ENCODE measurements around the gene CCDC134.

DNA sequence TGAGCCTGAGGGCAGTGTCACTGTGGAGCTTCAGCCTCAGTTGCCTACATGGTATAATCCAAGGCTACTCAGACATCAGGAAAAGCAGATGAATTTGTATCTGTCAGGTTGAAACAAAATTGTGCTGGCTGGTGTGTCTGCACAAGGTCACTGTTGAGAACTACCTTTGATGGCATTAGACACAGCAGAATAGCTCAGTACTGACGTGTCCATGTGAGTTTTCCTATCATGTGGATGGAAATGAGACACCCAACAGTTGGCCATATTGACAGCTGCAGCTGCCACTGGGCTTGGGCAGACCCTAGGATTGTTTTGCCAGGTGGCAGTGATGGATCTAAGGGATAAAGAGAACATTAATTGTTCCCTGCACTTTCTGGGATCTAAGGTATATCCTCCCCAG is 15.8 kb downstream of the CCDC134 start:
- TF ChIP-seq, protein P1, sequence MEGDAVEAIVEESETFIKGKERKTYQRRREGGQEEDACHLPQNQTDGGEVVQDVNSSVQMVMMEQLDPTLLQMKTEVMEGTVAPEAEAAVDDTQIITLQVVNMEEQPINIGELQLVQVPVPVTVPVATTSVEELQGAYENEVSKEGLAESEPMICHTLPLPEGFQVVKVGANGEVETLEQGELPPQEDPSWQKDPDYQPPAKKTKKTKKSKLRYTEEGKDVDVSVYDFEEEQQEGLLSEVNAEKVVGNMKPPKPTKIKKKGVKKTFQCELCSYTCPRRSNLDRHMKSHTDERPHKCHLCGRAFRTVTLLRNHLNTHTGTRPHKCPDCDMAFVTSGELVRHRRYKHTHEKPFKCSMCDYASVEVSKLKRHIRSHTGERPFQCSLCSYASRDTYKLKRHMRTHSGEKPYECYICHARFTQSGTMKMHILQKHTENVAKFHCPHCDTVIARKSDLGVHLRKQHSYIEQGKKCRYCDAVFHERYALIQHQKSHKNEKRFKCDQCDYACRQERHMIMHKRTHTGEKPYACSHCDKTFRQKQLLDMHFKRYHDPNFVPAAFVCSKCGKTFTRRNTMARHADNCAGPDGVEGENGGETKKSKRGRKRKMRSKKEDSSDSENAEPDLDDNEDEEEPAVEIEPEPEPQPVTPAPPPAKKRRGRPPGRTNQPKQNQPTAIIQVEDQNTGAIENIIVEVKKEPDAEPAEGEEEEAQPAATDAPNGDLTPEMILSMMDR (IDR thresholded peaks at IDR 0.05; ENCODE audit: extremely low read depth in 1 of 2, insufficient read depth in 1 of 2, low read depth in 1 of 2, low read length in 2 of 2), result no peak
- no peak for TF ChIP-seq POLR2AphosphoS5 (IDR thresholded peaks at IDR 0.05; ENCODE audit: insufficient read depth, low read depth, low read length)
- TF ChIP-seq POLR2A (IDR thresholded peaks at IDR 0.05; ENCODE audit: low read depth, low read length), result no peak
